Measurements from ENCODE around the gene OR3A2.

GRCh38 chr17:3260600-3260999 lies 125.5 kb downstream of the OR3A2 start:
- no peak for TF ChIP-seq EP300 (conservative IDR thresholded peaks at IDR 0.05; ENCODE audit: poor library complexity, severe bottlenecking)
- no peak for TF ChIP-seq CTCF (IDR thresholded peaks at IDR 0.05; ENCODE audit: poor library complexity, severe bottlenecking)
- TF ChIP-seq EZH2 (IDR thresholded peaks at IDR 0.05; ENCODE audit: borderline replicate concordance, insufficient read depth, low read length, poor library complexity, severe bottlenecking), result no peak
- no peak for TF ChIP-seq POLR2AphosphoS5 (IDR thresholded peaks at IDR 0.05)
- no peak for TF ChIP-seq REST (IDR thresholded peaks at IDR 0.05; ENCODE audit: borderline replicate concordance)
